GM18873 (cell line): ENCODE data around the gene TMPRSS7.
A peak's percentile ranks its signal among the peaks of the same experiment; 100 is the strongest.

Experiments used
- ATAC-seq: cut with Tn5 transposase; IDR thresholded peaks from one replicate; pipeline ENCODE4 v1.9.1; 2021; ENCODE audit warnings: mild to moderate bottlenecking, moderate library complexity, moderate number of reproducible peaks; ENCODE audit not compliant: unreplicated experiment, low FRiP score

Gene TMPRSS7

DNA sequence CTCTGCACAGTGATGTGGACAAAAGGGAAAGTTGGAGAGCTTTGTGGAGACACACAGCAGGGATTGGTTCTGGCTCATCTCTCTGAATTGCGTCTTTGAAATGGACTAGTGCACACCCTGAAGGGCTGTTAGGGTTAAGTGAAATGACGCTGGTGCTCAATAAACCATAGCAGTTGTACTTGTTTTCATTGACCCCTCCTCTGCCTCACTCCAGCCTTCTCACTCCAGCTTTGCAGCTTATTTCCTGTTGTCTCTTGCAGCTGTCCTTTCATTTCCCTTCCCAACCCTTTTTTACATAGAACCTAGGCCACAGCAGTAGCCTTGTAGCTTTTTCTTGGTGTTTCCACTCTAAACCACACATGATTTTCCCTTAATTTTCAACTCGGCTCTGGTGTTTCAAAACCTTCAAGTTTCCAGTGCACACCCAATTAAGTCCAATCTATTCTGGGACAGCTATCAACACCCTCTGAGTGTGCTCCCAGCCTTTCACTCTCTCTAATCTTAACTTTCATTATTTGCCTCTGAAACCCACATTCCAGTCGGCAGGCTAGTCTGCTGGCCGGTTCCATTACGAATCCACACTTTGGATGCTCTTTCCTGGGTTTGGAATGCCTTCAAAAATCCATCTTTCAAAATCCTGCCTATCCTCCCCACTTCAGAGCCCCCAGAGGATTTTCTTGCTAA, 58.1 kb downstream of the TMPRSS7 start:
- ATAC-seq, result no peak

GRCh38 chr3:112093180-112093522, 58.6 kb downstream of the TMPRSS7 start:
- ATAC-seq, result no peak

DNA sequence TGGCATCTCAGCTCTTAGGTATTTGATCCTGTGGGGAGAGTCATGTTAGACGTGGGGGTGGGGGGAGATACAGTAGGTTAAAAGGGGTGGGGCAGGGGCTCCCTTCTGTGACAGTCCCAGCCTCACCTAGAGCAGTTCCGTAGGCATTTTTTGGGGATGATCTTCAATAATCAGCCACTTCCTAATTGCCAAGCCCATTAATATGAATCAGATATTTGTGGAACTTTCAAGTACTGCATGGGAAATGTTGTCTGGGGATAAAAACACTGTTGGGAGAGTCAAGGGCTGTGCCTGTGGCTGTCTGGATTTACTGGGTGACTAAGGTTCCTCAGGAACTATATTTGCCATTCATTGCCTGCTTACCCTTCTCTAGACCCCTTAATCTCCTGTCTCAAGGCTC, 61.2 kb downstream of the TMPRSS7 start:
- no peak for ATAC-seq

DNA sequence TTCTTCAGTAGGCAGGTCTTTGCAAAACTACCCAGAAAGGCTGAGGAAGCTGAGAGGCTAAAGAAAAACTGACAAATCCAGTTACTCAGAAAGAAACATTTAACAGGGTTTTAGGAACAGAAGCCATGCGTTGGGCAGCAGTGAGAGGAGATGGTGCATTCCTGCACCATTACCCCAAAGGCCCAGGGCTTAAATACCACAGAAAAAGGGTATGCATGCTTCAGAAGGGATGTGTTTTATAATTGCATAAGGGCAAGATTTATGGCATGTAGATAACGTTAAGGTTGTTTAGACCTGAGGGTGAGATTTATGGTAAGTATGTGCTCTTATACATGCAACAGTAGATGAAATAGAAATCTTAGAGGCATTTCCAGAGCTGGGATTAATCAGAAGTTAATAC, 61.6 kb downstream of the TMPRSS7 start:
- ATAC-seq, result no peak

GRCh38 chr3:112097378-112097777, 62.8 kb downstream of the TMPRSS7 start:
- ATAC-seq, result no peak

DNA sequence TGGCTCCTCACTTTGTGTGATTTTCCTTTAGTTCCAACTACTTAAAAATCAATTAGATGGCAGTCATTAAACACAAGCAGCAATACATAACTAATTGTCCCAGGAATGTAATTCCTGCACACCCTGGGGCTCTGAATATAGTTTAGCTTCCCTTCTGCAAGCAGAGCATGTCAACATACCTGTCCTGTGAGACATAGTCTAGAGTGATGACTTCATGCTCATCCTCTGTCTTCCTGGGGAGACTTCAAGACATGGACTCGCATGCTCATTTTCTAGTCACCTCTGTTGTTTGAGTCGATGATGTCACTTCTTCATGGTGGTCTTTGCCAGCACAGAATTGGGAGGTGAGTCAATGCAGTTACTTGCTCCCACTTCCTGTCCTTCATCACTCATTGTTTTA, 67.4 kb downstream of the TMPRSS7 start:
- ATAC-seq, result no peak

DNA sequence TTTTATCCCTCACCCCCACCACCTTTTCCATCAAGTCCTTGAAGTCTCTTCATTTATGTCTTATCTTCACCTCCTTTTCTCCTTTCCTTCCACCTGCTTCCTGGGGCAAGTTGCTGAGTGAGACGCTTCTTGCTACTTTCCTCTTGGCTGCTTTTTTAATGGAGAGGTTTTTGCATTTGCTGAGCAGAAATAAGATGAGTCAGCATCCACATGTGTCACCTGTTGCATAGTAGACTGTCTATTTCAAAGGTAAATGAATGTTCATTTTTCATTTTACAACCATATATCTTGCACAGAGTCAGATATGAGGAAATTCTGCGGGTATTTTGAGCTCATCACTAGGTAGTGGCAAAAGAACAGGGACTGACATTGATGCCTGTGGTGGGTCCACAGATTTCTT, 70.2 kb downstream of the TMPRSS7 start:
- no peak for ATAC-seq

DNA sequence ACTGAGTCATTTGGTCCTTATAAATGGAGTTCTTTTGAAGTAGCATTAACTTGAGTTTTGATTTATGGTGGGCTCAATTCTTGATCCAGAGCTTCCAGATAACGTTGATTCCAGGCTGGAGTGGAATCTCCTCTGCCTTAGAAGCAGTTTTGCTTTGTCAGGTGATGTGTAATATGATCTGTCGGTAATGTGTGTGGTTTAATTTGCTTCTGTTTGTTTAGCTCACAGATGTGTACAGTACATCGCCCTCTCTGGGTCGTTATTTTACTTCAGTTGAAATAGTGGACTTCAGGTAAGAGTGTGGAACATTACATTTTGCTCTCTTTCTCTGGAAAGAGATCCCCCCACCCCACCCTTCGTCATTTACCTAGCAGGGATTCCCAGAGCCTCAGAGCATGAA, 74.8 kb downstream of the TMPRSS7 start:
- ATAC-seq, result no peak

- peak; percentile 50 for ATAC-seq
These were observed 77.4 kb downstream of the TMPRSS7 start for GRCh38 chr3:112111785-112112402.

DNA sequence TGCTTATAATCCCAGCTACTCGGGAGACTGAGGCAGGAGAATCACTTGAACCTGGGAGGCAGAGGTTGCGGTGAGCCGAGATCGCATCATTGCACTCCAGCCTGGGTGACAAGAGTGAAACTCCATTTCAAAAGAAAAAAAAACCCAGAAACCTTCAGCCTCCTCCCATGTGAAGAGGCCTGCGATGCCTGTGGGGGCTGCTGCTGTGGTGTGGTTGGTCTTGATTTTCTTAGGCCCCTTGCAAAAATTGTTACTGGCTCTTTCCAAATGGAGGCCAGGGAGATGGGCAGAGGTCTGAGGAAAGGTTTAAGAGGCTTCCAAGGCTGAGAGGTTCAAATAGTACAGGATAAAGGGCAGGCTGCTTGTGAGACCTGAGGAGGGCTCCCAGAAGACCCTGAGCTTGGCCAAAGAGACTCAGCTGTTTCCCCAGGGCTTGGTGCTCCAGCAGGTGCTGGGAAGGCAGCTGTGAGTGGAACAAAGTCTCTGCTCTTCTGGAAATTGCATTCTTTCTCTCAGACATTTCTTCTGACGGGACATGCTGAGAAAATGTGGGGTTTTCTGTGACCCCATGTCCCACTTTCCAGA, 80.1 kb downstream of the TMPRSS7 start:
- ATAC-seq, result no peak

DNA sequence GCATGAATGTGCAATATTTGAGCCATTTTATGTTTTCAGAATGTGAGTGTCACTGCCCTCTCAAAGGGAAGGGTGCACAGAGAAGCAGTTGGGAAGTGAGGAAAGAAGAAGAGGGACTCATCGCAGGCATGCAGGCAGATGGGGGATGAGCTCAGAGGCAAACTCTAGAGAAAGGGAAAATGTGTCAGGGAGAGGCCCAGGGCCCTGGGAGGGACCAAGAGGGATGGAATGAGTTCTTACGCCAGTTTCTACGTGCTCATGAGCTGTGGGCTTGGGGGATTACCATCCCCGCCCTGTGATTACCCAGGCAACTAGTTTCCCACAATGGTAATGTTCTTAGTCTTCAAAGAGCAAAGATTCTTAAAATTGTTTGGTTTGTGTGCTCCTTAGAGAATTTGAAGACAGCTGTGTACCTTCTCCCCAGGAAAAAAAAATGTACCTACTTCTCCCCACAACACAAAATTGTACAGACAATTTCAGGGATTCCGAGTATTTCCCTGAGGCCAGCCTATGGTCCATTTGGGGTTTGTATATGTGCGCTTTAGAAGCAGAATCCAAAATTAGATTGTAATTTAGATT, 80.7 kb downstream of the TMPRSS7 start:
- no peak for ATAC-seq

DNA sequence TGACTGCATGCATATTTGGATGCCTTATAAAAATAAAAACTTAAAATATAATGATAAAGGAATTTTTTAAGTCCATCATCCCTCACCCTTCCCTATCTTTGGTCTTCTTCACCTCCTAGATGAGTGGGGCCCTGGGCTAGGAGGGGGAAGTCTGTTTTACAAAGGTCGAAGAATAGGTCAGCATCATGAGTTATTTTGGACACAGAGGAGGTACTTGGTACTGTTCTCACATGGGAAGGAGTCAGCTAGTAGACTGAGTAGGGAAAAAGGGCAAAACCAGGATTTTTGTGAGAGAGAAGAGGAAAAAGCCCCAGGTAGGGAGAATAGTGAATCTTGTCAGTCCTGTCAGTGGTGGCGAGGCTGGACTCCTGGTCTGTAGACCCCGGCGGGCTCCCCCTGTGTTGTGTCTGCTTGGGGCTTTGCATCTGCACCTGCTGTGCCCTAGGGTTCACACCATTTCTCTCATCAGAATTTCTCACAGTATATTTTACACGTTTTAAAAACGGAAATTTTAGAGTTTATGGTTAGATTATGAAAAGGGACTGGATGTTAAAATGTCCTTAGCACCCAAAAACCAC, 81.4 kb downstream of the TMPRSS7 start:
- ATAC-seq, result no peak

- ATAC-seq, result no peak
These were observed 82.2 kb downstream of the TMPRSS7 start for GRCh38 chr3:112116748-112117186.

DNA sequence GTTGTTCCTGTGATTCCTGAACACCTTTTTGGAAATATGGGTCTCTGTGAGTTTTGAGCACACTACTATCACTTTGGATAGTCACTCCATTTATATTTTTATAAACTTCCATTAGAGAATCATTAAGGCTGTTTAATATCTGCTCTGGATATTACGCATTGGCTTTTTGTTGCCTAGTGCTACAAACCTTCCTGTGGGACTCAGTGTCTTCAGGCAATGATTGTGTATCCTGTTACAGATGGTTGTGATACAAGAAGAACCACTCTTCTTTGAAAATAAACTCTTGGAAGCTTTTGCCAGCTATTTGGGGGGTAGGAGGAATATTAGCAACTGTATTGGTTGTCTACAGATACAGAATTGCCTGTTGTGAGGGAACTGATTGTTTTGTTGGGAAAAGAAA, 82.9 kb downstream of the TMPRSS7 start:
- no peak for ATAC-seq

GRCh38 chr3:112117841-112118571, 83.5 kb downstream of the TMPRSS7 start:
- no peak for ATAC-seq

DNA sequence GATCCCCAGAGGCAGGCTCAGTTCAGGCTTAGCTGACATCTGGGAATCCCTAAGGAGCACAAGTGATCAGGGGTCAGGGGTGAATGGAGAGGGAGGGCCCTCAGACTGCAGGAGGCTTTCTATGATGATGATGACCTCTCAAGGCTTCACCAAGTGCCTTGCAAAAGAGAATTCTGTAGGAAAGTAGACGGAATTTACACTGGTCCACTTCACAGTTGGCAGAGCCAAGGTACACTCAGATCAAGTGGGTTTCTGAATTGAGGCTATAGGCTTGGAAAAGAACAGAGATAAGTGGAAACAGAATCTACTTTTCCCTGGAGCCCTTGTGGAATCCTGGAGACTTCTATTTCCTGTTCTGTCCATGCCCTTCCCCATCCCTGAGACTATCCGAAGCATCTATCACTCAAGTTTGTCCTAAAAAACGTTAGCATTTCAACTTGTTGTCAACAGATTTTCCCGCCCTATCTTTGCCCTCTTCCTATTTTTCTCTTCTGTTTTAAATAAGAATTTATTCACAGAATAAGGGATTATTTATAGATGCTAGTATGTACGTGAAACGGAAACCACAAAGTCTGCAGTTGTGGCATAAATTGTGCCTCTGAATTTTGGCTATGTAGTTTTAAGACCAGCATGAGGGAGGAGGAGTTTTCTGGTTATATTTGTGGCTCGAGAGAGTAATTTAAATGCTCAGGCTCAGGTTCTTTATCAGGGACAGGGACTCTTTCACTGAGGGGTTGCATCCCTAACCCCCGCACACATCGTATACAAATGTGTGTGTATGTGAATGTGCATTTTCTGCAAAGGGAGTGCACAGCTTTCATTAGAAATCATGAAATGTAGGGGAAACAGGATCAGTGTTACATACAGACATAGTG, 85.7 kb downstream of the TMPRSS7 start:
- ATAC-seq, result no peak

GRCh38 chr3:112121577-112122547, 87.3 kb downstream of the TMPRSS7 start:
- ATAC-seq, result no peak

- ATAC-seq, result no peak
These were observed 88.3 kb downstream of the TMPRSS7 start for GRCh38 chr3:112122870-112123269.

- ATAC-seq, result no peak
These were observed 89.0 kb downstream of the TMPRSS7 start for GRCh38 chr3:112123548-112123947.
